C4-2B (cell line): ENCODE measurements around the gene B4GALNT1.

Experiments
- CTCF ChIP-seq: fragments of 450-650 bp; conservative IDR thresholded peaks from 2 replicates; pipeline ENCODE4 v1.5.1; 2017; ENCODE audit warnings: mild to moderate bottlenecking
- ZFX ChIP-seq: fragments of 450-650 bp; IDR thresholded peaks from 2 replicates; pipeline ENCODE4 v1.6.1; 2017

GRCh38 chr12:57600395-57600794, 32.6 kb downstream of the B4GALNT1 start:
- TF ChIP-seq CTCF, result no peak
- no peak for TF ChIP-seq ZFX
